ENCODE measurements around the gene BMP8B. TPM values are rescaled to one million over a fixed set of nuclear protein-coding genes. Genes with fewer than 3 reads are reported as not detected.

Gene BMP8B
- polyA plus RNA-seq, 2 of the 4 experiments (the other 2 are of a cell fraction), result 2.5 to 3.1 TPM

DNA sequence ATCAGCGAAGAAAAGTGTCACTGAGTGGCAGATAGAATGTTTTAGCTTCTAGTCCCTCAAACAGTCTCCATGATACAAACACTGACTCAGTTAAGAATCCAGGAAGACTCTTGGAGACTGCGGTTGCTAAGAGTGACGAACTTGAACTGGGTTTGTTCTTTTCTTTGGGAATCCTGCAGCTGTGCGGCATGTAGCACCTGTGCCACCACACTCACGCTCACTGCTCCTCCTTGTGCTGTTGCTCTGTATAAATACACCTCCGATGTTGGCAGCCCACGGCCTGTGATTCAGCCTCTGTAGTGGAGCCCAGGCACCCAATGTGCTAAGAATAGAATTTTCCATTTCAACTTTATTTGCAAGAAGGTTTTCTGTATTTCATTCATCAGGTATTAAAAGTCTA lies 55.5 kb downstream of the BMP8B start:
- 45% methylated on average over 7 of the region's 7 CpGs for WGBS (ENCODE audit: missing lambda C conversion rate)
- FAIRE-seq (no peak), DNase-seq (ENCODE audit: low read depth in 1 of 2, low spot score in 1 of 2) (no peak), ATAC-seq (peak in 1 of 2 experiments; percentile 34; a peak in 1 of 6 replicates)
- H3K4me2 ChIP-seq, result no peak overlapping the region
- POLR2A ChIA-PET, result no interaction called here
- H3K9me3 ChIP-seq, result no peaks in the 10 kb centered on the region
- TF ChIP-seq JUN (IDR thresholded peaks at IDR 0.05) (no peak), RARB (CRISPR knock-in tag; IDR thresholded peaks at IDR 0.05) (no peak), MAFK (IDR thresholded peaks at IDR 0.05; ENCODE audit: partially characterized antibody) (no peak), SMC3 (IDR thresholded peaks at IDR 0.05) (no peak)
- TF ChIP-seq, protein P1, sequence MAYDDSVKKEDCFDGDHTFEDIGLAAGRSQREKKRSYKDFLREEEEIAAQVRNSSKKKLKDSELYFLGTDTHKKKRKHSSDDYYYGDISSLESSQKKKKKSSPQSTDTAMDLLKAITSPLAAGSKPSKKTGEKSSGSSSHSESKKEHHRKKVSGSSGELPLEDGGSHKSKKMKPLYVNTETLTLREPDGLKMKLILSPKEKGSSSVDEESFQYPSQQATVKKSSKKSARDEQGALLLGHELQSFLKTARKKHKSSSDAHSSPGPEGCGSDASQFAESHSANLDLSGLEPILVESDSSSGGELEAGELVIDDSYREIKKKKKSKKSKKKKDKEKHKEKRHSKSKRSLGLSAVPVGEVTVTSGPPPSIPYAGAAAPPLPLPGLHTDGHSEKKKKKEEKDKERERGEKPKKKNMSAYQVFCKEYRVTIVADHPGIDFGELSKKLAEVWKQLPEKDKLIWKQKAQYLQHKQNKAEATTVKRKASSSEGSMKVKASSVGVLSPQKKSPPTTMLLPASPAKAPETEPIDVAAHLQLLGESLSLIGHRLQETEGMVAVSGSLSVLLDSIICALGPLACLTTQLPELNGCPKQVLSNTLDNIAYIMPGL (CRISPR knock-in tag; IDR thresholded peaks at IDR 0.05; ENCODE audit: borderline replicate concordance), result no peak
- TF ChIP-seq, protein P2, sequence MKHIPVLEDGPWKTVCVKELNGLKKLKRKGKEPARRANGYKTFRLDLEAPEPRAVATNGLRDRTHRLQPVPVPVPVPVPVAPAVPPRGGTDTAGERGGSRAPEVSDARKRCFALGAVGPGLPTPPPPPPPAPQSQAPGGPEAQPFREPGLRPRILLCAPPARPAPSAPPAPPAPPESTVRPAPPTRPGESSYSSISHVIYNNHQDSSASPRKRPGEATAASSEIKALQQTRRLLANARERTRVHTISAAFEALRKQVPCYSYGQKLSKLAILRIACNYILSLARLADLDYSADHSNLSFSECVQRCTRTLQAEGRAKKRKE (CRISPR knock-in tag; IDR thresholded peaks at IDR 0.05; ENCODE audit: low read depth), result no peak
- H3K4me3 ChIP-seq, result no peak overlapping the region
- no peaks in the 10 kb centered on the region for H3K4me1 ChIP-seq
- CTCF ChIA-PET, result interaction anchor here (1.2 kb wide), 1 partner anchor 127 kb away, joined by 4 read pairs; no protein-coding TSS in a partner anchor
- H3K27ac ChIP-seq, result no peak overlapping the region

DNA sequence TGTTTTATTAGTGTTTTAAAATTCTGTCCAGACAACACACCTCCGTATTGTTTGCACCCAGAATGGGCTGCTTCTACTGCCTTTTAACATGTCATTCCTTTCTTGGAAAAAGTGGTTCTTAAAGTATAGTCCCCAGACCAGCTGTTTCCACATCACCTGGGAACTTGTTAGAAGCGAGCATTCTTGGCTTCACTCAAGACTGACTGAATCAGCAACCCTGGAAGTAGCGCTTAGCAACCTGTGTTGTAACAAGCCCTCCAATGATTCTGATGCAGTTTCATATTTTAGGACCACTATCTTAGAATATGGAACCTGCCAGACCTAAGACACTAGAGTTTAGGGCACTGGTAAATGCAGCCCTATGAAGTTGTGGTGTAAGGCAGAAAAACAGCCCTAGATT lies 55.9 kb downstream of the BMP8B start:
- CTCF ChIA-PET, result interaction anchor here (1.2 kb wide), 1 partner anchor 127 kb away, joined by 4 read pairs; no protein-coding TSS in a partner anchor
- FAIRE-seq, result no peak
- DNase-seq (ENCODE audit: low read depth in 1 of 2, low spot score in 1 of 2), result no peak
- TF ChIP-seq HOXB5 (CRISPR knock-in tag; IDR thresholded peaks at IDR 0.05), result no peak
- no peak for TF ChIP-seq CHD2 (IDR thresholded peaks at IDR 0.05; ENCODE audit: low read length, partially characterized antibody)
- TF ChIP-seq, protein P3, sequence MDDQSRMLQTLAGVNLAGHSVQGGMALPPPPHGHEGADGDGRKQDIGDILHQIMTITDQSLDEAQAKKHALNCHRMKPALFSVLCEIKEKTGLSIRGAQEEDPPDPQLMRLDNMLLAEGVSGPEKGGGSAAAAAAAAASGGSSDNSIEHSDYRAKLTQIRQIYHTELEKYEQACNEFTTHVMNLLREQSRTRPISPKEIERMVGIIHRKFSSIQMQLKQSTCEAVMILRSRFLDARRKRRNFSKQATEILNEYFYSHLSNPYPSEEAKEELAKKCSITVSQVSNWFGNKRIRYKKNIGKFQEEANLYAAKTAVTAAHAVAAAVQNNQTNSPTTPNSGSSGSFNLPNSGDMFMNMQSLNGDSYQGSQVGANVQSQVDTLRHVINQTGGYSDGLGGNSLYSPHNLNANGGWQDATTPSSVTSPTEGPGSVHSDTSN (IDR thresholded peaks at IDR 0.05), result no peak
- TF ChIP-seq KDM5A (IDR thresholded peaks at IDR 0.05), result no peak
- no peak for TF ChIP-seq RCOR1 (IDR thresholded peaks at IDR 0.05; ENCODE audit: low read depth, low read length)
- TF ChIP-seq HOXB13 (CRISPR knock-in tag; IDR thresholded peaks at IDR 0.05; ENCODE audit: low read depth), result no peak
- TF ChIP-seq MAFK (IDR thresholded peaks at IDR 0.05; ENCODE audit: partially characterized antibody), result no peak
- TF ChIP-seq RFX5 (IDR thresholded peaks at IDR 0.05), result no peak
- TF ChIP-seq, protein P4, sequence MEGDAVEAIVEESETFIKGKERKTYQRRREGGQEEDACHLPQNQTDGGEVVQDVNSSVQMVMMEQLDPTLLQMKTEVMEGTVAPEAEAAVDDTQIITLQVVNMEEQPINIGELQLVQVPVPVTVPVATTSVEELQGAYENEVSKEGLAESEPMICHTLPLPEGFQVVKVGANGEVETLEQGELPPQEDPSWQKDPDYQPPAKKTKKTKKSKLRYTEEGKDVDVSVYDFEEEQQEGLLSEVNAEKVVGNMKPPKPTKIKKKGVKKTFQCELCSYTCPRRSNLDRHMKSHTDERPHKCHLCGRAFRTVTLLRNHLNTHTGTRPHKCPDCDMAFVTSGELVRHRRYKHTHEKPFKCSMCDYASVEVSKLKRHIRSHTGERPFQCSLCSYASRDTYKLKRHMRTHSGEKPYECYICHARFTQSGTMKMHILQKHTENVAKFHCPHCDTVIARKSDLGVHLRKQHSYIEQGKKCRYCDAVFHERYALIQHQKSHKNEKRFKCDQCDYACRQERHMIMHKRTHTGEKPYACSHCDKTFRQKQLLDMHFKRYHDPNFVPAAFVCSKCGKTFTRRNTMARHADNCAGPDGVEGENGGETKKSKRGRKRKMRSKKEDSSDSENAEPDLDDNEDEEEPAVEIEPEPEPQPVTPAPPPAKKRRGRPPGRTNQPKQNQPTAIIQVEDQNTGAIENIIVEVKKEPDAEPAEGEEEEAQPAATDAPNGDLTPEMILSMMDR (IDR thresholded peaks at IDR 0.05), result no peak
- no peak for TF ChIP-seq FOXS1 (CRISPR knock-in tag; IDR thresholded peaks at IDR 0.05)
- TF ChIP-seq, protein P5, sequence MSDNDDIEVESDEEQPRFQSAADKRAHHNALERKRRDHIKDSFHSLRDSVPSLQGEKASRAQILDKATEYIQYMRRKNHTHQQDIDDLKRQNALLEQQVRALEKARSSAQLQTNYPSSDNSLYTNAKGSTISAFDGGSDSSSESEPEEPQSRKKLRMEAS (IDR thresholded peaks at IDR 0.05), result no peak
- no peak for TF ChIP-seq RAD21 (conservative IDR thresholded peaks at IDR 0.05 in 1 of 2, IDR thresholded peaks at IDR 0.05 in 1 of 2)
- no peak for TF ChIP-seq POLR2A (IDR thresholded peaks at IDR 0.05; ENCODE audit: low read length)
- TF ChIP-seq GATA3 (IDR thresholded peaks at IDR 0.05; ENCODE audit: borderline replicate concordance), result no peak
- no peak for TF ChIP-seq KDM1A (IDR thresholded peaks at IDR 0.05; ENCODE audit: low read depth)
- TF ChIP-seq, protein P6, sequence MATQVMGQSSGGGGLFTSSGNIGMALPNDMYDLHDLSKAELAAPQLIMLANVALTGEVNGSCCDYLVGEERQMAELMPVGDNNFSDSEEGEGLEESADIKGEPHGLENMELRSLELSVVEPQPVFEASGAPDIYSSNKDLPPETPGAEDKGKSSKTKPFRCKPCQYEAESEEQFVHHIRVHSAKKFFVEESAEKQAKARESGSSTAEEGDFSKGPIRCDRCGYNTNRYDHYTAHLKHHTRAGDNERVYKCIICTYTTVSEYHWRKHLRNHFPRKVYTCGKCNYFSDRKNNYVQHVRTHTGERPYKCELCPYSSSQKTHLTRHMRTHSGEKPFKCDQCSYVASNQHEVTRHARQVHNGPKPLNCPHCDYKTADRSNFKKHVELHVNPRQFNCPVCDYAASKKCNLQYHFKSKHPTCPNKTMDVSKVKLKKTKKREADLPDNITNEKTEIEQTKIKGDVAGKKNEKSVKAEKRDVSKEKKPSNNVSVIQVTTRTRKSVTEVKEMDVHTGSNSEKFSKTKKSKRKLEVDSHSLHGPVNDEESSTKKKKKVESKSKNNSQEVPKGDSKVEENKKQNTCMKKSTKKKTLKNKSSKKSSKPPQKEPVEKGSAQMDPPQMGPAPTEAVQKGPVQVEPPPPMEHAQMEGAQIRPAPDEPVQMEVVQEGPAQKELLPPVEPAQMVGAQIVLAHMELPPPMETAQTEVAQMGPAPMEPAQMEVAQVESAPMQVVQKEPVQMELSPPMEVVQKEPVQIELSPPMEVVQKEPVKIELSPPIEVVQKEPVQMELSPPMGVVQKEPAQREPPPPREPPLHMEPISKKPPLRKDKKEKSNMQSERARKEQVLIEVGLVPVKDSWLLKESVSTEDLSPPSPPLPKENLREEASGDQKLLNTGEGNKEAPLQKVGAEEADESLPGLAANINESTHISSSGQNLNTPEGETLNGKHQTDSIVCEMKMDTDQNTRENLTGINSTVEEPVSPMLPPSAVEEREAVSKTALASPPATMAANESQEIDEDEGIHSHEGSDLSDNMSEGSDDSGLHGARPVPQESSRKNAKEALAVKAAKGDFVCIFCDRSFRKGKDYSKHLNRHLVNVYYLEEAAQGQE (IDR thresholded peaks at IDR 0.05), result no peak
- TF ChIP-seq, protein P7, sequence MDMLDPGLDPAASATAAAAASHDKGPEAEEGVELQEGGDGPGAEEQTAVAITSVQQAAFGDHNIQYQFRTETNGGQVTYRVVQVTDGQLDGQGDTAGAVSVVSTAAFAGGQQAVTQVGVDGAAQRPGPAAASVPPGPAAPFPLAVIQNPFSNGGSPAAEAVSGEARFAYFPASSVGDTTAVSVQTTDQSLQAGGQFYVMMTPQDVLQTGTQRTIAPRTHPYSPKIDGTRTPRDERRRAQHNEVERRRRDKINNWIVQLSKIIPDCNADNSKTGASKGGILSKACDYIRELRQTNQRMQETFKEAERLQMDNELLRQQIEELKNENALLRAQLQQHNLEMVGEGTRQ (IDR thresholded peaks at IDR 0.05), result no peak
- H3K4me2 ChIP-seq, result no peak overlapping the region
- no peaks in the 10 kb centered on the region for H3K9me3 ChIP-seq
- POLR2A ChIA-PET, result no interaction called here
- H3K4me1 ChIP-seq, result no peaks in the 10 kb centered on the region
- H3K4me3 ChIP-seq, result no peak overlapping the region
- 33% methylated on average over 3 of the region's 3 CpGs for WGBS (ENCODE audit: missing lambda C conversion rate)
- ATAC-seq, result no peak
- no peak overlapping the region for H3K27ac ChIP-seq
